DMS153 (cell line): ENCODE measurements around the gene ITGA3.

ENCODE experiments used
- DNase-seq: peaks from one replicate; lab custom pipeline; 2025; lab: John Stamatoyannopoulos, UW

The ITGA3 gene

GRCh38 chr17:50129728-50130558 is 74.0 kb downstream of the ITGA3 start, which contains the start of gene SAMD14:
TSS of gene SAMD14 (minus strand) at chr17:50130160. CDS start at chr17:50124959, 5,201 bp downstream.
- no peak for DNase-seq

GRCh38 chr17:50130559-50131305 is 74.8 kb downstream of the ITGA3 start:
- DNase-seq = peak; percentile 38

- DNase-seq = no peak
Observed at GRCh38 chr17:50132104-50132794, 76.3 kb downstream of the ITGA3 start.

GRCh38 chr17:50133028-50133768 is 77.3 kb downstream of the ITGA3 start:
- no peak for DNase-seq

- DNase-seq = no peak
Observed at GRCh38 chr17:50133769-50134099, 77.8 kb downstream of the ITGA3 start.

- DNase-seq = no peak
Observed at GRCh38 chr17:50134206-50135110, 78.5 kb downstream of the ITGA3 start.

- DNase-seq = no peak
Observed at GRCh38 chr17:50135316-50136095, 79.6 kb downstream of the ITGA3 start.

GRCh38 chr17:50136096-50136687 is 80.3 kb downstream of the ITGA3 start:
- DNase-seq = no peak

GRCh38 chr17:50137042-50137441 is 81.1 kb downstream of the ITGA3 start:
- no peak for DNase-seq

GRCh38 chr17:50139185-50139783 is 83.4 kb downstream of the ITGA3 start:
- DNase-seq = no peak
